Stimulated activated naive B cell treated with anti-CD40 and anti-IgM and Interleukin-4, amounts not matched to agents 10 μg/mL and 1 μg/mL and 100 μg/mL, for 72 hours (primary cell): Measurements from ENCODE around the gene METTL16.

ENCODE experiments used
- ATAC-seq, 2 donors: fragments of 150-1000 bp; cut with Tn5 transposase; replicated peaks; 2 replicates each; pipeline ENCODE4 v1.10.0; 2021; ENCODE audit warnings: moderate library complexity in 1 of 2
- DNase-seq: peaks from one replicate; pipeline ENCODE4 v3.0.0; 2021
- H3K27ac Mint-ChIP-seq: one replicate; pipeline ENCODE4 v1.8.0; 2022; ENCODE audit warnings: mild to moderate bottlenecking, mixed read lengths
- H3K27me3 Mint-ChIP-seq, 2 donors: one replicate each; pipeline ENCODE4 v1.8.0; 2022; ENCODE audit warnings: mixed read lengths in 2 of 2
- H3K36me3 Mint-ChIP-seq, 2 donors: one replicate each; pipeline ENCODE4 v1.8.0; 2022; ENCODE audit warnings: mixed read lengths in 2 of 2, mild to moderate bottlenecking in 1 of 2
- H3K4me1 Mint-ChIP-seq, 2 donors: one replicate each; pipeline ENCODE4 v1.8.0; 2022; ENCODE audit warnings: mixed read lengths in 2 of 2, mild to moderate bottlenecking in 1 of 2
- H3K4me3 Mint-ChIP-seq, 2 donors: one replicate each; pipeline ENCODE4 v1.8.0; 2022; ENCODE audit warnings: mild to moderate bottlenecking in 2 of 2, mixed read lengths in 2 of 2, moderate library complexity in 1 of 2
- H3K9me3 Mint-ChIP-seq, 2 donors: one replicate each; pipeline ENCODE4 v1.8.0; 2022; ENCODE audit warnings: mixed read lengths in 2 of 2, mild to moderate bottlenecking in 1 of 2

The METTL16 gene

GRCh38 chr17:2405247-2405926 lies 106.3 kb downstream of the METTL16 start:
- Mint-ChIP-seq H3K36me3 (peaks cover 5 to 20% of the 10 kb centered on the region in 2 donors), H3K27ac (no peak overlapping the region), H3K4me3 (peak overlapping the region in 1 of 2 donors; percentile 55), H3K4me1 (peaks cover 17 to 21% of the 10 kb centered on the region in 2 donors), H3K27me3 (no peaks in the 10 kb centered on the region), H3K9me3 (no peaks in the 10 kb centered on the region)
- ATAC-seq (no peak), DNase-seq (no peak)

- Mint-ChIP-seq H3K9me3 (no peaks in the 10 kb centered on the region), H3K27me3 (no peaks in the 10 kb centered on the region), H3K4me3 (no peak overlapping the region), H3K27ac (no peak overlapping the region), H3K36me3 (peaks cover 10 to 19% of the 10 kb centered on the region in 2 donors), H3K4me1 (peaks cover 32 to 42% of the 10 kb centered on the region in 2 donors)
- ATAC-seq (no peak), DNase-seq (no peak)
Observed at GRCh38 chr17:2403044-2403443, 108.6 kb downstream of the METTL16 start.

- H3K36me3 Mint-ChIP-seq = peaks cover 10 to 19% of the 10 kb centered on the region in 2 donors
- H3K4me1 Mint-ChIP-seq = peaks cover 37 to 47% of the 10 kb centered on the region in 2 donors
- no peak for DNase-seq
Observed at GRCh38 chr17:2402544-2402943, 109.1 kb downstream of the METTL16 start.

GRCh38 chr17:2401426-2402221 lies 110.1 kb downstream of the METTL16 start:
- ATAC-seq (peak; percentile 61 to 64), DNase-seq (peak; percentile 100)
- peaks cover 41 to 50% of the 10 kb centered on the region in 2 donors for H3K4me1 Mint-ChIP-seq
- no peaks in the 10 kb centered on the region for H3K27me3 Mint-ChIP-seq
- peak overlapping the region; percentile 85 to 90 for H3K4me3 Mint-ChIP-seq
- no peaks in the 10 kb centered on the region for H3K9me3 Mint-ChIP-seq
- H3K36me3 Mint-ChIP-seq = peaks cover 8 to 14% of the 10 kb centered on the region in 2 donors
- peak overlapping the region; percentile 99 for H3K27ac Mint-ChIP-seq

More at GRCh38 chr17:2402544-2402943, 109.1 kb downstream of the METTL16 start:
- Mint-ChIP-seq H3K9me3 (no peaks in the 10 kb centered on the region), H3K27ac (peak overlapping the region; percentile 86), H3K4me3 (peak overlapping the region; percentile 81), H3K27me3 (no peaks in the 10 kb centered on the region)
- no peak for ATAC-seq

- H3K36me3 Mint-ChIP-seq = peaks cover 8 to 11% of the 10 kb centered on the region in 2 donors
- DNase-seq = peak; percentile 93
- no peaks in the 10 kb centered on the region for H3K9me3 Mint-ChIP-seq
- H3K27ac Mint-ChIP-seq = peak within 1 kb of the TSS; percentile 99
- H3K4me1 Mint-ChIP-seq = peaks cover 48 to 57% of the 10 kb centered on the region in 2 donors
- ATAC-seq = peak; percentile 33 to 53
- H3K27me3 Mint-ChIP-seq = no peaks in the 10 kb centered on the region
- peak within 1 kb of the TSS; percentile 85 to 90 for H3K4me3 Mint-ChIP-seq
Observed at GRCh38 chr17:2400877-2401425, 110.7 kb downstream of the METTL16 start, which contains the start of gene MNT. Gene MNT (minus strand): TSS chr17:2401060. CDS start chr17:2400712, 348 bp downstream.

GRCh38 chr17:2400474-2400866 lies 111.2 kb downstream of the METTL16 start:
- Mint-ChIP-seq H3K36me3 (peaks cover 6 to 8% of the 10 kb centered on the region in 2 donors), H3K27me3 (no peaks in the 10 kb centered on the region), H3K9me3 (no peaks in the 10 kb centered on the region), H3K4me1 (peaks cover 49 to 58% of the 10 kb centered on the region in 2 donors), H3K4me3 (peak overlapping the region; percentile 85 to 90), H3K27ac (peak overlapping the region; percentile 99)
- ATAC-seq (peak; percentile 18 to 19), DNase-seq (peak; percentile 59)

- DNase-seq = peak; percentile 91
- peak overlapping the region; percentile 99 for H3K27ac Mint-ChIP-seq
- ATAC-seq = peak; percentile 62 to 65
- H3K9me3 Mint-ChIP-seq = no peaks in the 10 kb centered on the region
- H3K27me3 Mint-ChIP-seq = no peaks in the 10 kb centered on the region
- H3K4me1 Mint-ChIP-seq = peaks cover 49 to 58% of the 10 kb centered on the region in 2 donors
- peaks cover 0 to 4% of the 10 kb centered on the region in 2 donors for H3K36me3 Mint-ChIP-seq
- peak overlapping the region; percentile 85 to 90 for H3K4me3 Mint-ChIP-seq
Observed at GRCh38 chr17:2399572-2400473, 111.9 kb downstream of the METTL16 start.

- peaks cover 0 to 6% of the 10 kb centered on the region in 2 donors for H3K36me3 Mint-ChIP-seq
Observed at GRCh38 chr17:2398655-2399571, 112.8 kb downstream of the METTL16 start.

GRCh38 chr17:2398182-2398581 lies 113.5 kb downstream of the METTL16 start:
- ATAC-seq = no peak
- H3K9me3 Mint-ChIP-seq = no peaks in the 10 kb centered on the region
- H3K36me3 Mint-ChIP-seq = peaks cover 0 to 6% of the 10 kb centered on the region in 2 donors
- no peaks in the 10 kb centered on the region for H3K27me3 Mint-ChIP-seq
- no peak for DNase-seq
- H3K4me1 Mint-ChIP-seq = peaks cover 54 to 66% of the 10 kb centered on the region in 2 donors
- H3K27ac Mint-ChIP-seq = peak overlapping the region; percentile 99
- H3K4me3 Mint-ChIP-seq = peak overlapping the region; percentile 83 to 85

More at GRCh38 chr17:2398655-2399571, 112.8 kb downstream of the METTL16 start:
- H3K9me3 Mint-ChIP-seq = no peaks in the 10 kb centered on the region
- ATAC-seq = no peak
- no peak for DNase-seq
- H3K4me1 Mint-ChIP-seq = peaks cover 54 to 66% of the 10 kb centered on the region in 2 donors
- H3K4me3 Mint-ChIP-seq = peak overlapping the region; percentile 85 to 90
- H3K27me3 Mint-ChIP-seq = no peaks in the 10 kb centered on the region
- peak overlapping the region; percentile 99 for H3K27ac Mint-ChIP-seq

- H3K4me3 Mint-ChIP-seq = peak overlapping the region; percentile 83 to 85
- DNase-seq (no peak), ATAC-seq (no peak)
- H3K27ac Mint-ChIP-seq = peak overlapping the region; percentile 92
- H3K4me1 Mint-ChIP-seq = peaks cover 51 to 64% of the 10 kb centered on the region in 2 donors
- H3K9me3 Mint-ChIP-seq = no peaks in the 10 kb centered on the region
- peaks cover under 1 to 6% of the 10 kb centered on the region in 2 donors for H3K36me3 Mint-ChIP-seq
- H3K27me3 Mint-ChIP-seq = no peaks in the 10 kb centered on the region
Observed at GRCh38 chr17:2397247-2398171, 114.2 kb downstream of the METTL16 start.

- Mint-ChIP-seq H3K9me3 (no peaks in the 10 kb centered on the region), H3K36me3 (peaks cover 8 to 13% of the 10 kb centered on the region in 2 donors), H3K27ac (peak overlapping the region; percentile 92), H3K4me1 (peaks cover 55 to 68% of the 10 kb centered on the region in 2 donors), H3K4me3 (peak overlapping the region; percentile 83 to 85), H3K27me3 (no peaks in the 10 kb centered on the region)
- peak; percentile 80 for DNase-seq
- ATAC-seq = peak; percentile 4 to 11
Observed at GRCh38 chr17:2396568-2397246, 115.0 kb downstream of the METTL16 start.
